GM21367 (cell line): ENCODE results near the gene CCR5.

Source experiments
- ATAC-seq: cut with Tn5 transposase; IDR thresholded peaks from one replicate; pipeline ENCODE4 v1.9.1; 2021; ENCODE audit not compliant: unreplicated experiment

CCR5 gene

DNA sequence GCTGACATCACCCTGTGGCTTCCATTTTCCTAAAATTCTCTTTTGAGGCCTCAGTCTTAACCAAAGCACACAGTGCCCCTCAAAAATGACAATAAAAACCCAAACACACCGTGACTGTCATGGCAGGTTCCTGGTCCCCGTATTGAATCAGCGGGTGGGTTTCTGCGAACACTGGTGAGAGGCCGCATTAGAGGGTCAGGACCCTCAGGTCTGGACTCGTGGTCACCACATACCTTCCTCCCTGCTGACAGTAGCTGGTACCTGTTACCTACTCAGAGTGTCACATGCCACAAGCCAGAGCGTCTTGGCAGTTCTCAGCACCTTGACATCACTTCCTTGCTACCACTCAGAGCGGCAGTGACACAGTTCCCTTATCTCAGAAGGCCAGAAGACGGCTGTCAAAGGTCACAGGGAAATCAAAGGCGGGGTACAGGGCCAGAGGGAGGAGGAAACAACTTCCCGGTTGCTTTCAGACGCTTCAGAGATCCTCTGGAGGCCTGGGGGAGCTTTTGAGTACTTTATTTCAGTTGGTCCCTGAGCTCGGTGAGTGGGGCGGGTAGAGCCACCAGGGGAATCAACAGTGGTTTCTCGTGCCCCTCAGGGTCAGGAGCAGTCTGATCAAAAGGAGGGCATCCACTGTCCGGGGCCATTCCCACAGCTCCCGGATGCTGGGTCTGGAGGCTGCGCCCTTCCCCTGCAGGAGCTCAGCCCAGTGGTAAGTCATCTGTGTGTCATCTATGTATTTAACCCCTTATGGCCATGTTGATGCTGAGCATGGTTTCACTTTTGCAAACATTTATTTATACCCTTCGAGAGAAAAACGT is 36.3 kb downstream of the CCR5 start, which contains the start of the genes CCR5AS and CCRL2:
CCR5AS (minus strand) TSS at position 279 of the 824 bp plus-strand sequence.
CCRL2 (plus strand) TSS at position 472 of the 824 bp plus-strand sequence. CDS start 821 bp downstream, outside the sequence.
- no peak for ATAC-seq

DNA sequence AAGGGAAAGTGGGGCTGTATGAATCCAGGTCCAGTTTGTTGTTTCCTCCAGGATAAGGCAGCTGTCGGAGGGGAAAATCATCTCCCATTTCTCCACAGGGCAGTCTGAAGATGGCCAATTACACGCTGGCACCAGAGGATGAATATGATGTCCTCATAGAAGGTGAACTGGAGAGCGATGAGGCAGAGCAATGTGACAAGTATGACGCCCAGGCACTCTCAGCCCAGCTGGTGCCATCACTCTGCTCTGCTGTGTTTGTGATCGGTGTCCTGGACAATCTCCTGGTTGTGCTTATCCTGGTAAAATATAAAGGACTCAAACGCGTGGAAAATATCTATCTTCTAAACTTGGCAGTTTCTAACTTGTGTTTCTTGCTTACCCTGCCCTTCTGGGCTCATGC is 37.2 kb downstream of the CCR5 start:
- no peak for ATAC-seq

DNA sequence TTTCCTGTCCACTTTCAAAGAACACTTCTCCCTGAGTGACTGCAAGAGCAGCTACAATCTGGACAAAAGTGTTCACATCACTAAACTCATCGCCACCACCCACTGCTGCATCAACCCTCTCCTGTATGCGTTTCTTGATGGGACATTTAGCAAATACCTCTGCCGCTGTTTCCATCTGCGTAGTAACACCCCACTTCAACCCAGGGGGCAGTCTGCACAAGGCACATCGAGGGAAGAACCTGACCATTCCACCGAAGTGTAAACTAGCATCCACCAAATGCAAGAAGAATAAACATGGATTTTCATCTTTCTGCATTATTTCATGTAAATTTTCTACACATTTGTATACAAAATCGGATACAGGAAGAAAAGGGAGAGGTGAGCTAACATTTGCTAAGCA is 38.1 kb downstream of the CCR5 start:
- ATAC-seq = no peak

DNA sequence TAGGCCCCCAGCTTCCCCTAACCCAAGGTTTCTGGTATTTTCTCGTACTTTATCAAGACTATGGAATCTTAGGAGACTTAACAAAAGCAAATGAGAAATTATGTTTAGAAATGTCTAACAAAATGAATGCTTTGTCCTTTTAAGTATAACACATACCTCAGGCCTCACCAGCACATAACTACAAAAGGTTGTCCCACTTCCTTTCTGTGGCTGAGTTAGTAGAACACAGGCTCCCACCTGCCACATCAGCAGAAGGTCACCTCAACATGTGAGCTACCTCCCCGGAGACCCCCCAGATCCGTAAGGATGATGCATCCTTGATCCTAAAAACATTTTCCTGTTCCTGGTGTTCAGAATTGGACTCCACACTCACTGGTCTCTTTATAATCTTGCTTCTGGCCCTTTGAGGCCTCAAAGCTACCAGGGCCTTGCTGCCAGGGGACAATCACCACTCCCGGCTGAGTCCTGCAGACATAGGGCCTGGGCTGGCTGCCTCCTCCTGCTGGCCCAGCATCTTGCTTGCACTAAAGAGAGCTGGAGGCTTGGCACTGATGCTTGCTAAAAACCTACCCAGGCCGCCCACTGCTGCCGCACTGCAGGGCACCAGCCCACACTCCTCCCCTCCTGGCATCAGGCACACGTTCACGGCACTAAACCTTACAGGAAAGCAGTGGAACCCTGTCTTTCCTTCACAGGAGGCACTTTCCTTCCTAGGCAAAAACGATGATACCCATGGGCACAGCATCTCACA is 39.2 kb downstream of the CCR5 start:
- no peak for ATAC-seq

DNA sequence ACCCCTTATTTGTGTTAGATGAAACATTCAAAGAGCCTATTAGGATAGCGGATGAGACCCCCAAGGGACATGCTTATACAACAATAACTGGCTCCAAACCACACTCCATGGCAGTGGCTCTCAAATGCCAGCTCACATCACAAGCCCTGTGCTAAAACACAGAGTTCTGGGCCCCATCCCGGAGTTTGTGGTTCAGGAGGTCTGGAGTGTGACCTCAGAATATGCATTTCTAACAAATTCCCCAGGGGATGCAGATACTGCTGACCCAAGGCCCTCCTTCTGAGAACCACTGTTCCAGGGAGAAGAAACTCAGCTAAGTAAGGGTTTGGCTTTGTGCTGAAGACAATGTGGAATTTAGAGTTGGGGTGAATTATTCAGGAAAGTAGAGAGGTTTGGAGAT is 39.9 kb downstream of the CCR5 start:
- no peak for ATAC-seq

DNA sequence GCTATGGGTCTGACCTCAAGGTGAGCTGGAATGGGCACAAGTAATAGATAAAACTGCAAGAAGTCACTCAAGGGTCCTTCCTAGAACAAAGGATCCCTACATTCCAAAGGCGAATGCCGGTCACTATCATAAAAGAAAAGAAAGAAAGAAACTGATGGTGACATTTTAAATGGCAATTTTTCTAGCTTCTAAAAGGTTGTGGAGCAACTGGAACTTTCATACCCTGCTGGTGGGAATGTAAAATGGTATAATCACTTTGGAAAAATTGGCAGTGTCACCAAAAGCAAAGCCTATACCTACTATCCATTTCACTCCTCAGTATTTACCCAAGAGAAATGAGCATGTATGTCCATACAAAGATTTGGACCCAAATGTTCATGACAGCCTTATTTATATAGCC is 40.5 kb downstream of the CCR5 start:
- no peak for ATAC-seq

DNA sequence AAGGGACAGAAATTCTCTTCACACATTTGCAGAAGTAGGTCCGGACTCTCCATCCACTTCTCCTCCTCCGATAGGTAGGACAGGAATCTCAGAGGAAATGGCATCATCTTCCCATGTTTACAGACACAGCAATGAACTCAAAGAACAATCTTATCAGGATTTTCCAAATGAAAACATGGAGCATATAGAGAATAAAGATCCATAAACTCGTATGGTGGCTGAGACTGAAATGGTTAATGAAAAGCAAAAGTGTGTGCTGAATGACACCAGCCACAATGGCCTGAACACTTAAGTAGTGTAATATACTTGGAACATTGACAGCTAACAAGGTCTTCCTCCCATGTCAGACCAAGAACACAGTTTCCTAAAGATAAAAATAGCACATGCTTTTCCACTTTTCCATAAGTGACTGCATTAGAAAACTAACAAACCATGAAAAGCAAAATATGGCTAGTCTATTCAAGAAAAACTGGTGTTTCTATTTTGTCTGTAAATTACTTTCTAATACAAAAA is 42.1 kb downstream of the CCR5 start:
- ATAC-seq = no peak

DNA sequence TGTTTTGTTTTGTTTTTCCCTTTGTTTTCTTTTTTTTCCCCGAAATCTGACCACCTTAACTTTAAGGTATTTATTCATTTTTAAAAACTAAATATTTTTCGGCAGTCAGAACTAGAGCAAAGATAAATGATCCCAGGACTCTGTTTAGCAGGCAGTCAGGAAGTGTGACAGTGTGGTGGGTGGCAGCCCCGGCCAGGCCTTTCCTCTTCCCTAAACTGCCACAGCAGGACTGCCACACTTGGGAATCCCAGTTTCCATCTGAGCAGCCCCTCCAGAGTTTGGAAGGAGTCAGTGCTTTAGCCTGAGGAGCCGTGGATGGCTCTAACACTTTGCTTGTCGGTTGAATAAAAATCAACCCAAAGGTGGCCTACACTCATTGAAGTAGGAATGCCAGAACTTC is 43.2 kb downstream of the CCR5 start:
- ATAC-seq = no peak

DNA sequence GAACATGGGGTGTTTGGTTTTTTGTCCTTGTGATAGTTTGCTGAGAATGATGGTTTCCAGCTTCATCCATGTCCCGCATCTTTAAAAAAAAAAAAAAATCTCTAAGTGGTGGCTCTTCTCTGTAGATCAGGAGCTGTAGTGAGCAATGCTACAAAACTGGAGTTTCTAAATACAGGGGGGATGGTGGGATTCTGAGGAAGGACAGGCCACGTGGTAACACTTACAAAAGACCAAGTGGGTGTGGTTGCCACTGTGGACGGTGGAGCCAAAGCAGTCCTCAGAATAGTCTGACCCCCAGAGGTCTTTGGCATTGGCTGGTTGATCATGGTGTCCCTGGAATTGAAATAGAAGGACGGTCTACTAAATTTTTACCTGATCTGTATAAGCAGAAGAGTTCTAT is 44.0 kb downstream of the CCR5 start:
- ATAC-seq = no peak

DNA sequence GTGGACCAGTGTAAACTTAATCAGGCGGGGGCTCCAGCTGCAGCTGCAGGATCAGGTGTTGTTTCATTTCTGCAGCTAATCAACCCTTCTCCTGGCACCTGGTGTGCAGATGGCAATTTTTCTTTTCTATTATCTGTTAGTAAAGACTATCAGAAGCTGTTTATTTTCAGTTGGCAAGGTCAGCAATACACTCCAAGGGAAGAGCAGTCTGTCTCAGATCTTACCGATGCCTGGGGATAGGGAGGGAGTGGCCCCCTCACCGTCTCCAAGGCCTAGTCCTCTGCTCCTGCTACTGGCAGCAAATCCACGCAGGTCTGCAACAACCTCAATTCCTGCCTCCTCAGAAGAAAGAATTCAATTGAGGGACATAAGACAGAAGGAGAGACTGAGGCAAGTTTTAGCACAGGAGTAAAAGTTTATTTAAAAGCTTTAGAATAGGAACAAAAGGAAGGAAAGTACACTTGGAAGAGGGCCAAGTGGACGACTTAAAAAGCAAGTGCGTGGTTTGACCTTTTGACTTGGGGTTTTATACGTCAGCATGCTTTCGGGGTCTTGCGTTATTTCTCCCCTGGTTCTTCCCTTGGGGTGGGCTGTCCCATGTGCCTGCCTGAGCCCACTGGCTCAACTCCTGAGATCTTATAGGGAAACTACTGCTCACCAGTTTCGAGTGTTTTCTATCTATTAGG is 45.5 kb downstream of the CCR5 start:
- no peak for ATAC-seq

DNA sequence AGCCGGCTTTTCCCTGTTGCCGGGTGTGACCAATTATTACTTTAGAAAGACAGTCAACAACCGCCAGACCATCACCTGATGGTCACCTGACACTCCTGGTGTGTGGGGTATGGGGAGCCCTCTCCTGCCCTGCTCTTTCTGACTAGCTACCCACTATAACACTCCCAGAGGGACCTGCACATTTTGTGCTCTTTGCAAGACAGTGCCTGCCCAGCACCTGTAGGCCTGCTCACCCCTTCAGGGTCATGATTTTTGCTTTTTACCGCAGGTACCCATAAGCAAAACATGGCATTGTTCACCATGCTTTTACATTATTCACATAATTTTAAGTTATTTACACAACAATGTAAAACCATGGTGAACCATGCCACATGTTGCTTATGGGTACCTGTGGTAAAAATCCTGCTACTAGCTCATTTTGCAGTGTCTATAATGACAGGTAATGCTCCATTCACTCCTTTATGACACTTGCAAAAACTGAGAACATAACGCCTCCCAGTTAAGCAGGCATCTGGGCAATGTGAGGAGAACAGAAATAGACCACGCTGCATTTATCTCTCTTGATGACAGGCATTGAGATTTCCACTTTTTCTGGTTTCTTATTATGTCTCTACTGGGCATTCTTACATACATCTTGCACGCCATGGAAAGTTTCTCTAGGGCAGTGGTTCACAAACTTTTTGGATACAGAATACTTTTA is 46.2 kb downstream of the CCR5 start:
- ATAC-seq = no peak

DNA sequence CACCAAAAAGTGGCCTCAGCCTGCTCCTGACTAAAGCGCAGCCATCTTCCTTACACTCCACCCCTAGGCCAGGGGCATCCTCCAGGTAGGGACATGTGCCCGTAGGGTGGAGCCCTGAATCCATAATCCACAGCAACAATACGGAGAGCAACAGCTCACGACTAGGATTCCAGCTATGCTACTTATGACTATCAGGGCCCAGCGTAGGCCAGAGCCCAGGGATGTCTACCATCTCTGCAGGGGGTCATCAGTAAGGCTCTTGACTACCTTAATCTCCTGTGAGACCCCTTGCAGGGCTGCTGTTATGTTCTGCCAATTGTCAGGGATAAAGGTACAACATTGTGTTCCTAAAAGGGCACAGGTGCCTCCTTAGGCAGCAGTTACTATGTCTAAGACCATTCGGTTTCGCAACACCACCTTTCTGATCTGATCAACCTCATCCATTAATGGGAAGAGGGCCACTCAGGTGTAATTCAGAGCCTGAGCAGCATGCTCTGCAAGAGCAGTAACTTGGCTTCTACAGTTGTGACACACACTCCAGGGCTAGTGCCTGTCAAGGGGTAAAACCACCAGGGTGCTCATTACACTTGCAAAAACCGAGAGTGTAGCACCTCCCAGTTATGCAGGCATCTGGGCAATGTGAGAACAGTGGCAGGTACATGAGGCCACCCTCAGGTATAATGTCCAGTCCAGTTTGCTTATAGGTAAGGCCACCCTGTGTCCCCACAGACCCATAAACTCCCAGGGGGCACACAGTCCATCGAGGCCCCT is 47.3 kb downstream of the CCR5 start:
- no peak for ATAC-seq

DNA sequence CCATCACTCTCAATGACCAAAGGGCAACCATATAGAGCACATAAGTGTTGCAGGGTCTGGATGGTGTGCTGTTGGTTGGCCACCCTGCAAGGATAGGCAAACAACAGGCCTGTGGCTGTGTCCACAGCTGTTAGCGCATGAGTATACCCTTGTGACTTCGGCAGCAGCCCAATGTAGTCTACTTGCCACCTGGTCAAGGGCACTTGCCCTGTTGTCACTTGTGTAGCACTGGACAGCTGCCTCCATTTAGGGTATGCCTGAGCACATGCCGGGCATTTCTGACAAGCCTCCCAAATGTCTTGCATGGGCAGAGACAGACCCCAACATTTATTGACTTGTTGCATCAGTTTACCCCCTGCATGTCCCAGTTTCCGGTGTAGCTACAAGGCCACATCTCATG is 49.1 kb downstream of the CCR5 start:
- ATAC-seq = no peak

DNA sequence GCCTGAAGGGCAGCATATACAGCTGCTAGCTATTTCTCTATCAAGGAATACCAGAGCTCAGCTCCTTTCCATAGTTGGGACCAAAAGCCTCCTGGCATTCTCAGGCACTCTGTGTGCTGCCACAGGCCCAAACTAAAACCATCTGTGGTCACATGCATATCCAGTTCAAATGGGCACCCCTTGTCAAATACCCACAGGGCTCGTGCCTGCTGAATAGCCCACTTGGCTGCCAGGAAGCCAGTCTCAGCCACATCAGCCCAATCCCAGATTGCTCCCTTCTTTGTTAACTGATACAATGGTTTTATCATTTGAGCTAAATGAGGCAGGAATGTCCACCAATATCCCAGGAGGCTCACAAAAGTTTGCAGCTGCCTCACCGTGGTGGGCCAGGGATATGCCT is 50.2 kb downstream of the CCR5 start:
- no peak for ATAC-seq

DNA sequence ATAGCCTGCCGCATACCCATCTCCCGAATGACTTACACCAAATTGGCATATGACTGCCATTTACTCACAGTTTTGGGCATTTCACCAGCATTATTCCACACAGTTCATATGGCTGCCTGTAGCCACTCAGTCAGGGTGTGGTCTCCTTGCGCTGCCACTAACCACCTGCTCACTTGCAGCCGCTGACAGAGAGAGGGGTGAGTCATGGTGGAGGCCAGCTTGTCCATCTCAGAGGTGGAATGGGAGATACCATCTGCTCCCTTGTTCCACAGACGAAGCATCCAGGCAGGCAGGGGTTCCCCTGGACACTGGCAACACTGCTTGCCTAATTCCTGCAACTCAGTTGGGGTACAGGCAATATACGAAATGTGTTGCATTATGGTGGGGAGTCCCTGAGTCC is 51.9 kb downstream of the CCR5 start:
- ATAC-seq = no peak

DNA sequence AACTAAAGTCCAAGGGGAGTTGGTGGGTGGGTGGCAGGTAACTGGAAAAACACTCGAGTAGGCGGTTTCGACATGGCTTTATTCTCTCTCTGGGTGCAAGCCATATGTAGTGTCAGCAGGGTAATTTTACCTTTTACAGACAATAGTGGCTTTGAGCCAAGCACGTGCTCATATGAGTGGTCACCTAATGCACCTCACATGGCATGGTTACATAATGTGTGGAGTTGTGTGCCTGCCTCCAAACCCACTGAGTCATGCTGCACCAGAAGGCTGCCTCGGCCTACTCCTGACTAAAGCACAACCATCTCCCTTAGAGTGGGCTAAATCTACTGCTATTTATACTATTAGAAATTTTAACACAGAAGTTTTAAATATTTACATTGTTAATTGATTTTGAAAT is 52.8 kb downstream of the CCR5 start:
- no peak for ATAC-seq
